Loucy (cell line): ENCODE measurements around the gene VWA5A.

Source experiments
- CTCF ChIP-seq: fragments of 200-600 bp; sonication (generic); conservative IDR thresholded peaks from 2 replicates; pipeline ENCODE4 v1.5.1; 2014; ENCODE audit warnings: mild to moderate bottlenecking, antibody characterized with exemption, low read length
- EZH2phosphoT487 ChIP-seq: fragments of 200-600 bp; IDR thresholded peaks from 2 replicates; pipeline ENCODE4 v1.6.1; 2018; ENCODE audit warnings: antibody characterized with exemption, mild to moderate bottlenecking, moderate library complexity, borderline replicate concordance

DNA sequence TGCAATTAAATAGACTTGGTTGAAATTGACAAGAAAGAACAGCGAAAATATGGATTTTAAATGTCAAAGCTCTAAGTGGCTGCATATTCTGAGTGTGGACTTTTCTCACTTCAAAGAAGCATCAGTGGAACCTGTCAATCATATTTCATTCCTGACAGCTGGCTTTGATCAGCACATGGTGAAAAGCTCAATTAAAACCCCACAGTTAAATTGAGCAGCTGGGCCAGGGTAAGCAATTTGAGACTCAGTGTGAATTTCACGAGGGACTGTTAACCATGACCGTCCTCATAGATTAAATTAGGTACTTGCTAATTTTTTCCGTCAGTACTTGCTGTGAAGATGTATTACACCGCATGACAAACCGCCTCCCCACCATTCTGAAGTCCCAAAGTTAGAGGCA lies 56.9 kb downstream of the VWA5A start:
- no peak for TF ChIP-seq CTCF
- no peak for TF ChIP-seq EZH2phosphoT487
